Germinal center (tissue), 1 donor: Measurements from ENCODE around the gene TMEM143.
"Not testable (repeated sequence)": the region's sequence is repeated elsewhere in the genome, so short reads cannot be mapped to it uniquely, and the experiment has no call there.

Source experiments
- DNase-seq: peaks from one replicate; pipeline ENCODE4 v3.0.0; 2012; ENCODE audit warnings: mixed read lengths, low spot score

The TMEM143 gene

GRCh38 chr19:48296963-48297734, 66.6 kb downstream of the TMEM143 start:
- DNase-seq = no peak

- no peak for DNase-seq
Observed at GRCh38 chr19:48295458-48295857, 68.3 kb downstream of the TMEM143 start.

- no peak for DNase-seq
Observed at GRCh38 chr19:48292798-48293197, 70.9 kb downstream of the TMEM143 start.

GRCh38 chr19:48291489-48291815, 72.3 kb downstream of the TMEM143 start:
- DNase-seq = not testable (repeated sequence)

- peak; percentile 56 for DNase-seq
Observed at GRCh38 chr19:48290771-48291488, 72.8 kb downstream of the TMEM143 start.

GRCh38 chr19:48290401-48290770, 73.4 kb downstream of the TMEM143 start:
- DNase-seq = no peak

- no peak for DNase-seq
Observed at GRCh38 chr19:48287748-48288147, 76.0 kb downstream of the TMEM143 start.

- DNase-seq = no peak
Observed at GRCh38 chr19:48284896-48285295, 78.8 kb downstream of the TMEM143 start.

GRCh38 chr19:48283908-48284307, 79.8 kb downstream of the TMEM143 start:
- DNase-seq = no peak
